ENCODE results near the gene CDH15.

CDH15 gene

DNA sequence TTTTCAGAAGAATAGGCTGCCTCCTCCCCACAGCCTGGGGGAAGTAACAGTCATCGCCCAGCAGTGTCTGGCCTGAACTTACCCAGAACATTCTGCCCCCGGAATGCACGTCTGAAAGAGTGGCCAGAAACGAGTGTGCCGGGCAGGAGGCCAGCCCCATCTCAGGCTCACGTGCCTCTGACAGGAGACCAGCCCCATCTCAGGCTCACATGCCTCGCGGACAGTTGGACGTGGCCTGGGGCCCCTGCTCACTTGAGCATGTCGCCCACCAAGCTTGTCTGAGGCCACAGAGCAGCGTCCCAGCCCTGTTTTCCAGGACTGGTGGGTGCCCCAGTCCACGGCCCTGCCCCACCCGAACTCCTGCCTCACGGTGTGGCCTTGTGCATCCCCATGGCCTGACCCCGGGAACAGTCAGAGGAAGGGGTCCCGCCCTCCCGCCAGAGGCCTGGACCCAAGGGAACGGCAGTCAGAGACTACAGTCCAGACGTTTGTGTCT lies 16.3 kb upstream of the CDH15 start (continued):
- TF ChIP-seq, protein P1, sequence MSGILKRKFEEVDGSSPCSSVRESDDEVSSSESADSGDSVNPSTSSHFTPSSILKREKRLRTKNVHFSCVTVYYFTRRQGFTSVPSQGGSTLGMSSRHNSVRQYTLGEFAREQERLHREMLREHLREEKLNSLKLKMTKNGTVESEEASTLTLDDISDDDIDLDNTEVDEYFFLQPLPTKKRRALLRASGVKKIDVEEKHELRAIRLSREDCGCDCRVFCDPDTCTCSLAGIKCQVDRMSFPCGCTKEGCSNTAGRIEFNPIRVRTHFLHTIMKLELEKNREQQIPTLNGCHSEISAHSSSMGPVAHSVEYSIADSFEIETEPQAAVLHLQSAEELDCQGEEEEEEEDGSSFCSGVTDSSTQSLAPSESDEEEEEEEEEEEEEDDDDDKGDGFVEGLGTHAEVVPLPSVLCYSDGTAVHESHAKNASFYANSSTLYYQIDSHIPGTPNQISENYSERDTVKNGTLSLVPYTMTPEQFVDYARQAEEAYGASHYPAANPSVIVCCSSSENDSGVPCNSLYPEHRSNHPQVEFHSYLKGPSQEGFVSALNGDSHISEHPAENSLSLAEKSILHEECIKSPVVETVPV (CRISPR knock-in tag; IDR thresholded peaks at IDR 0.05) = no peak
- TF ChIP-seq ZNF565 (CRISPR knock-in tag; conservative IDR thresholded peaks at IDR 0.05; ENCODE audit: low read depth) = no peak

- TF ChIP-seq ARNTL (CRISPR knock-in tag; IDR thresholded peaks at IDR 0.05; ENCODE audit: borderline replicate concordance, low read depth) = no peak
- TF ChIP-seq ZFP3 (CRISPR knock-in tag; IDR thresholded peaks at IDR 0.05) = no peak
- TF ChIP-seq CSDC2 (CRISPR knock-in tag; IDR thresholded peaks at IDR 0.05) = no peak
- TF ChIP-seq ZFP30 (CRISPR knock-in tag; IDR thresholded peaks at IDR 0.05) = no peak
- no peak for TF ChIP-seq ESRRG (CRISPR knock-in tag; IDR thresholded peaks at IDR 0.05)
- no peak for TF ChIP-seq ZNF565 (CRISPR knock-in tag; conservative IDR thresholded peaks at IDR 0.05; ENCODE audit: low read depth)
- peak; percentile 14; the same call in 2 of the 3 replicates for ATAC-seq
These were observed 15.5 kb upstream of the CDH15 start for GRCh38 chr16:89155851-89156739.

- TF ChIP-seq ZFP3 (CRISPR knock-in tag; IDR thresholded peaks at IDR 0.05) = no peak
- ATAC-seq = peak; percentile 14
These were observed 14.6 kb upstream of the CDH15 start for GRCh38 chr16:89156740-89157645.

DNA sequence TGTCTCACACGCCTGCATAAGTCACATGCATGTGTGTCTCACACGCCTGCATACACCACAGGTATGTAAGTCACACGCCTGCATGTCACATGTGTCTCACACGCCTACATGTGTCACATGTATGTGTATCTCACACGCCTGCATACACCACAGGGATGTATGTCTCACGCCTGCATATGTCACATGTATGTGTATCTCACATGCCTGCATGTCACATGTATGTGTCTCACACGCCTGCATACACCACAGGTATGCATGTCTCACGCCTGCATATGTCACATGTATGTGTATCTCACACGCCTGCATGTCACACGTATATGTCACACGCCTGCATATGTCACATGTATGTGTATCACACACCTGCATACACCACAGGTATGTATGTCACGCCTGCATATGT lies 13.8 kb upstream of the CDH15 start:
- no peak for TF ChIP-seq TCF4 (CRISPR knock-in tag; IDR thresholded peaks at IDR 0.05; ENCODE audit: borderline replicate concordance)
- ATAC-seq = no peak

DNA sequence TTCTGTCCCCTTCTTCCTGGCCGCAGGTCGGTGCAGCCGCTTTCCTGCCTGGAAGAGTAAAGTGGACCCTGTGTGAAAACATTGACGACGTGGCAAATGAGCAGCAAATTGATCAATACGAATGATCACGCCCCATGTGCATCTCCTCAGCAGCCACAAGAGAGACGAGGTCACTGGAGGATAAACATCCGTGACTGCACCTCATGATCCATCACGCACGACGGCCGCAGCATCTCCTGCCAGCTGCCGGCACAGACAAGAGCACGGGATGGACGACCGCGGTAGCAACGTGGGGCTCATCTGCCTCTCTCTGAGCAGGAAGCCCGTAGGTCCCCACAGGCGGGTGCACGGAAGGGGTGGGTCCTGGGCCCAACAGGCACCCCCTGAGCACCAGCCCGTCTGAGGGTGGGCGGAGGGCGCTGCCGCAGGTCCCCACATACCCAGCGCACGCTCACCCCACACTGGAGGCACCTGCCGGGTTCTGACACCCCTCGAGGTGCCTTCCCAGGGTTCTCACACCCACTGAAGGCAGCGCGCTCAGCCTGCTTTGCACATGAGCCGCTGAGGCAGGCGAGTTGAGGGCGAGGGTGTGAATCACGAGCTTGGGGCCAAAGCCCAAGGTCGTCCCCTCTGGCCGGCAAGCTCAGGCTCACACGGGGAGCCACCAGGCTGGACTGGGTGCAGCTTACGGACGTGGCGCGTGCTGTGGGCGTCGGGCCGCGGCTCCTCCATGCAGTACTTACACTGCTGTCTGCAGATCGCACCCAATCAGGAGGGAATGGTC lies 12.3 kb upstream of the CDH15 start:
- TF ChIP-seq ZNF565 (CRISPR knock-in tag; conservative IDR thresholded peaks at IDR 0.05; ENCODE audit: low read depth) = no peak
- no peak for TF ChIP-seq ESRRG (CRISPR knock-in tag; IDR thresholded peaks at IDR 0.05)
- no peak for TF ChIP-seq CREB5 (CRISPR knock-in tag; IDR thresholded peaks at IDR 0.05; ENCODE audit: low read depth)
- TF ChIP-seq ZNF8 (CRISPR knock-in tag; IDR thresholded peaks at IDR 0.05) = no peak
- TF ChIP-seq RARB (CRISPR knock-in tag; IDR thresholded peaks at IDR 0.05) = no peak
- no peak for TF ChIP-seq OSR1 (CRISPR knock-in tag; IDR thresholded peaks at IDR 0.05)
- no peak for TF ChIP-seq PPARA (CRISPR knock-in tag; IDR thresholded peaks at IDR 0.05; ENCODE audit: borderline replicate concordance)
- TF ChIP-seq ARNTL (CRISPR knock-in tag; IDR thresholded peaks at IDR 0.05; ENCODE audit: borderline replicate concordance, low read depth) = no peak
- TF ChIP-seq ZFP3 (CRISPR knock-in tag; IDR thresholded peaks at IDR 0.05) = no peak
- TF ChIP-seq TOX (CRISPR knock-in tag; IDR thresholded peaks at IDR 0.05; ENCODE audit: borderline replicate concordance) = no peak
- TF ChIP-seq ZC3H10 (CRISPR knock-in tag; IDR thresholded peaks at IDR 0.05) = no peak
- TF ChIP-seq ZNF70 (CRISPR knock-in tag; IDR thresholded peaks at IDR 0.05) = no peak
- no peak for TF ChIP-seq TSHZ2 (CRISPR knock-in tag; IDR thresholded peaks at IDR 0.05)
- no peak for TF ChIP-seq SNAI2 (CRISPR knock-in tag; IDR thresholded peaks at IDR 0.05)
- ATAC-seq = no peak

All from SK-N-SH treated with all-trans-retinoic acid at 6 μM for 48 hours (cell line).